Lung (tissue), 12 donors: ENCODE data around the gene SEC31B. TPM values are rescaled to one million over a fixed set of nuclear protein-coding genes. Genes with fewer than 3 reads are reported as not detected.

Experiments used
- ATAC-seq: fragments of 200-7000 bp; cut with Tn5 transposase; one replicate; pipeline ENCODE4 v1.9.1; 2020; ENCODE audit warnings: moderate number of reproducible peaks; ENCODE audit not compliant: insufficient read depth, low FRiP score
- DNase-seq, 3 donors: peaks; one replicate each; pipeline ENCODE4 v3.0.0-alpha.2; 2013 to 2017
- H3K27ac ChIP-seq, 2 donors: one replicate each; pipeline ENCODE4 v1.5.1; 2013; ENCODE audit warnings: mild to moderate bottlenecking in 2 of 2, moderate library complexity in 2 of 2, control low read depth in 1 of 2, inconsistent platforms in 1 of 2, low read depth in 1 of 2, low read length in 1 of 2
- H3K27me3 ChIP-seq, 3 donors: one replicate each; pipeline ENCODE4 v1.5.1; 2013; ENCODE audit warnings: low read length in 2 of 3; ENCODE audit not compliant: control insufficient read depth in 3 of 3, insufficient read depth in 3 of 3
- H3K36me3 ChIP-seq, 4 donors: one replicate each; pipeline ENCODE4 v1.5.1; 2013; ENCODE audit warnings: low read length in 4 of 4, mild to moderate bottlenecking in 1 of 4, moderate library complexity in 1 of 4; ENCODE audit not compliant: control insufficient read depth in 4 of 4, insufficient read depth in 4 of 4
- H3K4me1 ChIP-seq, 5 donors: one replicate each; pipeline ENCODE4 v1.5.1; 2013; ENCODE audit warnings: low read length in 5 of 5, mild to moderate bottlenecking in 2 of 5, moderate library complexity in 1 of 5; ENCODE audit not compliant: control insufficient read depth in 5 of 5, insufficient read depth in 5 of 5
- H3K4me3 ChIP-seq: one replicate; pipeline ENCODE4 v1.5.1; 2013; ENCODE audit warnings: mild to moderate bottlenecking, control low read depth, moderate library complexity
- H3K9ac ChIP-seq, 2 donors: one replicate each; pipeline ENCODE4 v1.5.1; 2013; ENCODE audit warnings: low read length in 2 of 2, control low read depth in 1 of 2; ENCODE audit not compliant: insufficient read depth in 1 of 2
- H3K9me3 ChIP-seq, 4 donors: one replicate each; pipeline ENCODE4 v1.5.1; 2013; ENCODE audit warnings: low read length in 3 of 4, mild to moderate bottlenecking in 1 of 4, moderate library complexity in 1 of 4; ENCODE audit not compliant: control insufficient read depth in 4 of 4, insufficient read depth in 3 of 4
- WGBS, 2 donors: extraction: QIAGEN DNeasy Blood & Tissue Kit; methylation state at CpG; one replicate each; pipeline ENCODE4 v1.1.7; 2013; 5-methylcytosine and 5-hydroxymethylcytosine counted together
- polyA plus RNA-seq, 2 donors: library from polyadenylated mRNA; stranded (reverse); fragments of 200-250 nt; gene quantifications; one replicate each; pipeline ENCODE4 v1.2.1, GENCODE V29; 2013
- total RNA-seq, 2 donors: library from RNA; depleted of rRNA in 1 of 2; stranded (reverse); fragments of >200 nt in 1 of 2; gene quantifications; one replicate each; pipeline ENCODE4 v1.2.1, GENCODE V29; 2014 to 2021
- TF ChIP-seq, protein P1 (sequence below): IDR thresholded peaks from 2 replicates; pipeline ENCODE4 v1.5.1; 2012; ENCODE audit warnings: mild to moderate bottlenecking; ENCODE audit errors: control extremely low read depth, extremely low read depth
- donor health status: control.
- donor health status: control.
- donor health status: Bipolar disorder and iron deficiency.
- donor health status: healthy.
- donor health status: DM: yes; HTN: yes; CAD: no.

SEC31B gene
- total and polyA plus RNA-seq, 4 donors, result 4.8 to 10.5 (median 9.4) TPM

DNA sequence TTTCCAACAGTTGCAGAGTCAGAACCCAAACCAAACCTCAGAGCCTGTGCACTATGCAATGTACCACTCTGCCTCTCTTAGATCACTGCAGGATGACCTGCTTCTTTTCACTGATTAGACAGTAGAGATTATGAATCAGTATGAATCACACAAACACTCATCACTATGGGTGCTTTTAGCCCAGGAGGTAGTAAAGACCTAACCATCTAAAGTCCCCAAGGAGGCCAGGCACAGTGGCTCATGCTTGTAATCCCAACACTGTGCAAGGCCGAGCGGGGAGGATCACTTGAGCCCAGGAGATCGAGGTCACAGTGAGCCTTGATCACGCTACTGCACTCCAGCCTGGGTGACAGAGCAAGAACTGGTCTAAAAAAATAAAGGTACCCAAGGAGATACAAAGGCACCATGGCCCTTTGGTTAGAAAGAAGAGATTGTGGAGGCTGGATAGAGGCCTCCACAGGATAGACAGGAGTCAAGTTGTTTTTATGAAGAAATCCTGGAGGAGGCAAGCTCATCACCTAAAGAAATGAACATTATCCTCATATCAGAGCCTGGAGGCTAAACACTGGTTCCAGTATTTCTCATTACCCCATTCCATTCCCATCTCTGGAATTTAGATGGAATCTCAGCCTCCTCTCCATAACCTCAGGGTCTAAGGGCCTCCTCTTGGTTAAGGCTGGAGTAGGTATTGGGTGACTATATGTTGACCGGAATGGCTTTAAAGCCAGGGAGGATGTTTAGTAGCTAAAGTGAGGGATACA lies 12.9 kb downstream of the SEC31B start:
- Histone ChIP-seq H3K4me3 (no peak overlapping the region), H3K4me1 (no peaks in the 10 kb centered on the region), H3K9ac (no peak overlapping the region), H3K36me3 (peaks cover 3 to 23% (median 15%) of the 10 kb centered on the region in 4 donors), H3K9me3 (no peaks in the 10 kb centered on the region), H3K27ac (no peak overlapping the region), H3K27me3 (no peaks in the 10 kb centered on the region)
- ATAC-seq (no peak), DNase-seq (no peak)
- WGBS, 2 donors, result 97% methylated on average over 5 of the region's 5 CpGs
- TF ChIP-seq, protein P1, sequence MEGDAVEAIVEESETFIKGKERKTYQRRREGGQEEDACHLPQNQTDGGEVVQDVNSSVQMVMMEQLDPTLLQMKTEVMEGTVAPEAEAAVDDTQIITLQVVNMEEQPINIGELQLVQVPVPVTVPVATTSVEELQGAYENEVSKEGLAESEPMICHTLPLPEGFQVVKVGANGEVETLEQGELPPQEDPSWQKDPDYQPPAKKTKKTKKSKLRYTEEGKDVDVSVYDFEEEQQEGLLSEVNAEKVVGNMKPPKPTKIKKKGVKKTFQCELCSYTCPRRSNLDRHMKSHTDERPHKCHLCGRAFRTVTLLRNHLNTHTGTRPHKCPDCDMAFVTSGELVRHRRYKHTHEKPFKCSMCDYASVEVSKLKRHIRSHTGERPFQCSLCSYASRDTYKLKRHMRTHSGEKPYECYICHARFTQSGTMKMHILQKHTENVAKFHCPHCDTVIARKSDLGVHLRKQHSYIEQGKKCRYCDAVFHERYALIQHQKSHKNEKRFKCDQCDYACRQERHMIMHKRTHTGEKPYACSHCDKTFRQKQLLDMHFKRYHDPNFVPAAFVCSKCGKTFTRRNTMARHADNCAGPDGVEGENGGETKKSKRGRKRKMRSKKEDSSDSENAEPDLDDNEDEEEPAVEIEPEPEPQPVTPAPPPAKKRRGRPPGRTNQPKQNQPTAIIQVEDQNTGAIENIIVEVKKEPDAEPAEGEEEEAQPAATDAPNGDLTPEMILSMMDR, result no peak

DNA sequence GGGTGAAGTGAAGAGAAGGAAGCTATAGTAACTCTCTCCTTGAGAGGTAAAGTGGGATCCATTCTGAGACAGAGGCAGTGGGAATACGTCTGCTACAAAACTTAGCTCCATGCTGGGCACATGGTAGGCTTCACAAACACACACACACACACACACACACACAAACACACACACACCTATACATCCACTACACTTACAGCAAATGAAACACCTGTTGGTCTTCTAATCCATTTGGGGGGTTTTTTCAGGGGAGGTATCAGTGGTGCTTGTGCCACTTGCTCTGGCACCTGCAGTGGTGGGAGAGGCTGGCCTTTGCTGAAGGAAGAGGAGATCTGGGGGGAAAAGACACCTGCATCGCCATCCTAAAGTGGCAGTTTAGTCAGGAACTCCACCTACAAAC lies 14.5 kb downstream of the SEC31B start:
- Histone ChIP-seq H3K4me1 (no peaks in the 10 kb centered on the region), H3K9ac (no peak overlapping the region), H3K4me3 (no peak overlapping the region), H3K9me3 (no peaks in the 10 kb centered on the region), H3K27ac (no peak overlapping the region), H3K27me3 (no peaks in the 10 kb centered on the region), H3K36me3 (peaks cover 9 to 23% (median 16%) of the 10 kb centered on the region in 4 donors)
- 94 to 95% methylated on average over 2 of the region's 2 CpGs for WGBS, 2 donors
- ATAC-seq, result no peak
- DNase-seq, result no peak
- TF ChIP-seq, protein P1, result no peak

- Histone ChIP-seq H3K36me3 (peaks cover 13 to 23% (median 22%) of the 10 kb centered on the region in 4 donors), H3K9ac (no peak overlapping the region), H3K4me3 (no peak overlapping the region), H3K4me1 (no peaks in the 10 kb centered on the region), H3K27ac (no peak overlapping the region), H3K27me3 (no peaks in the 10 kb centered on the region), H3K9me3 (no peaks in the 10 kb centered on the region)
- 79 to 84% methylated on average over 5 of the region's 5 CpGs for WGBS, 2 donors
- no peak for ATAC-seq
- DNase-seq, result no peak
- TF ChIP-seq, protein P1, result no peak
Observed at GRCh38 chr10:100504096-100504495, 15.6 kb downstream of the SEC31B start.
